ENCODE measurements around the gene CCDC71.

CCDC71 gene

GRCh38 chr3:49171775-49172500, 5.8 kb upstream of the CCDC71 start:
- DNase-seq, result no peak

GRCh38 chr3:49171119-49171774, 5.1 kb upstream of the CCDC71 start, which contains the start of gene KLHDC8B:
TSS of gene KLHDC8B (plus strand) at chr3:49171598. CDS start at chr3:49172770, 1,172 bp downstream.
- in situ Hi-C loops (cut with HindIII; ENCODE audit: low pct_ligation_motif_present, low pct_unique_long_range_greater_than_20kb, low sequenced_read_pairs), result no loop called here
- peak; percentile 68 for DNase-seq

More at GRCh38 chr3:49171775-49172500, 5.8 kb upstream of the CCDC71 start:
- in situ Hi-C loops (cut with HindIII; ENCODE audit: low pct_ligation_motif_present, low pct_unique_long_range_greater_than_20kb, low sequenced_read_pairs), result no loop called here

GRCh38 chr3:49170744-49171118, 4.6 kb upstream of the CCDC71 start:
- in situ Hi-C loops (cut with HindIII; ENCODE audit: low pct_ligation_motif_present, low pct_unique_long_range_greater_than_20kb, low sequenced_read_pairs), result no loop called here
- no peak for DNase-seq

- in situ Hi-C loops (cut with HindIII; ENCODE audit: low pct_ligation_motif_present, low pct_unique_long_range_greater_than_20kb, low sequenced_read_pairs), result no loop called here
- DNase-seq, result no peak
These were observed 823 bp upstream of the CCDC71 start for GRCh38 chr3:49166752-49167556.

- in situ Hi-C loops (cut with HindIII; ENCODE audit: low pct_ligation_motif_present, low pct_unique_long_range_greater_than_20kb, low sequenced_read_pairs), result no loop called here
- DNase-seq, result no peak
These were observed 979 bp downstream of the CCDC71 start for GRCh38 chr3:49164983-49165720.

- in situ Hi-C loops (cut with HindIII; ENCODE audit: low pct_ligation_motif_present, low pct_unique_long_range_greater_than_20kb, low sequenced_read_pairs), result no loop called here
- no peak for DNase-seq
These were observed 2.5 kb downstream of the CCDC71 start for GRCh38 chr3:49163609-49164008.

- in situ Hi-C loops (cut with HindIII; ENCODE audit: low pct_ligation_motif_present, low pct_unique_long_range_greater_than_20kb, low sequenced_read_pairs), result no loop called here
- no peak for DNase-seq
These were observed 3.2 kb downstream of the CCDC71 start for GRCh38 chr3:49162751-49163419.

- in situ Hi-C loops (cut with HindIII; ENCODE audit: low pct_ligation_motif_present, low pct_unique_long_range_greater_than_20kb, low sequenced_read_pairs), result no loop called here
These were observed 4.2 kb downstream of the CCDC71 start for GRCh38 chr3:49161808-49162530.

GRCh38 chr3:49161197-49161596, 4.9 kb downstream of the CCDC71 start:
- in situ Hi-C loops (cut with HindIII; ENCODE audit: low pct_ligation_motif_present, low pct_unique_long_range_greater_than_20kb, low sequenced_read_pairs), result no loop called here

More at GRCh38 chr3:49161808-49162530, 4.2 kb downstream of the CCDC71 start:
- no peak for DNase-seq

GRCh38 chr3:49158792-49159191, 7.3 kb downstream of the CCDC71 start:
- in situ Hi-C loops (cut with HindIII; ENCODE audit: low pct_ligation_motif_present, low pct_unique_long_range_greater_than_20kb, low sequenced_read_pairs), result no loop called here
- peak; percentile 95 for DNase-seq

More at GRCh38 chr3:49161197-49161596, 4.9 kb downstream of the CCDC71 start:
- DNase-seq, result no peak

GRCh38 chr3:49158103-49158709, 7.9 kb downstream of the CCDC71 start:
- DNase-seq, result peak; percentile 21
- in situ Hi-C loops (cut with HindIII; ENCODE audit: low pct_ligation_motif_present, low pct_unique_long_range_greater_than_20kb, low sequenced_read_pairs), result no loop called here

GRCh38 chr3:49157289-49157688, 8.8 kb downstream of the CCDC71 start:
- no peak for DNase-seq
- in situ Hi-C loops (cut with HindIII; ENCODE audit: low pct_ligation_motif_present, low pct_unique_long_range_greater_than_20kb, low sequenced_read_pairs), result no loop called here

- no peak for DNase-seq
- in situ Hi-C loops (cut with HindIII; ENCODE audit: low pct_ligation_motif_present, low pct_unique_long_range_greater_than_20kb, low sequenced_read_pairs), result no loop called here
These were observed 12.7 kb downstream of the CCDC71 start for GRCh38 chr3:49153349-49153912.

GRCh38 chr3:49151610-49152009, 14.5 kb downstream of the CCDC71 start:
- in situ Hi-C loops (cut with HindIII; ENCODE audit: low pct_ligation_motif_present, low pct_unique_long_range_greater_than_20kb, low sequenced_read_pairs), result no loop called here
- no peak for DNase-seq

GRCh38 chr3:49148159-49148558, 18.0 kb downstream of the CCDC71 start:
- DNase-seq, result no peak
- in situ Hi-C loops (cut with HindIII; ENCODE audit: low pct_ligation_motif_present, low pct_unique_long_range_greater_than_20kb, low sequenced_read_pairs), result no loop called here

GRCh38 chr3:49140080-49140479, 26.1 kb downstream of the CCDC71 start:
- in situ Hi-C loops (cut with HindIII; ENCODE audit: low pct_ligation_motif_present, low pct_unique_long_range_greater_than_20kb, low sequenced_read_pairs), result no loop called here
- no peak for DNase-seq

- in situ Hi-C loops (cut with HindIII; ENCODE audit: low pct_ligation_motif_present, low pct_unique_long_range_greater_than_20kb, low sequenced_read_pairs), result no loop called here
- no peak for DNase-seq
These were observed 30.6 kb downstream of the CCDC71 start for GRCh38 chr3:49135499-49135898.

Data from ACHN (cell line).